ENCODE data around the gene BMAL1.

Gene BMAL1

DNA sequence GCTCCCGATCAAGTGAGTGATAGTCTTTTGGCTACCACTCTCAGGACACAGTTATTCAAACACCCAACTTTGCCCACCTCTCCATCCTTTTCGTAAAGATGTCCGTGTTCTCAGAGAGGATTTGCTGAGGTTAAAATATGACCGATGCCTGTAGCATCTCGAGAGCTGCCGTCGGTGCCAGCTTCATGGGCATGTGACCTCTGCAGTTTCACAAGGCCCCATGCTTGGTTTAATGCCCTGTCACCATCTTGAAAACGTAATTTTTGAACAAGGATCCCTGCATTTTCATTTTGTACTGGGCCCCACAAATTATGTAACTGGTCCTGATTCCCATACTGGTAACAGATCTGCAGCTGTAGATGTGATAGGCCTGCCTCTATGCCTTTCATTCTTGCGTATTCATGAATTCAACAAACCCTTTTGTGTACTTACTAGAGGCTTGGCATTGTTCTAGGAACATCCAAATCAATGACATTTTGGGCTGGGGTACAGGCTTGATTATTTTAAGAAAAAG, 85.1 kb downstream of the BMAL1 start:
- TF ChIP-seq ZNF565 (CRISPR knock-in tag; conservative IDR thresholded peaks at IDR 0.05; ENCODE audit: low read depth) (no peak), ZNF8 (CRISPR knock-in tag; IDR thresholded peaks at IDR 0.05) (no peak), POU6F1 (CRISPR knock-in tag; IDR thresholded peaks at IDR 0.05; ENCODE audit: borderline replicate concordance, low read depth) (no peak), ZNF70 (CRISPR knock-in tag; IDR thresholded peaks at IDR 0.05) (no peak), ZFP30 (CRISPR knock-in tag; IDR thresholded peaks at IDR 0.05) (no peak), PPARA (CRISPR knock-in tag; IDR thresholded peaks at IDR 0.05; ENCODE audit: borderline replicate concordance) (no peak)
- TF ChIP-seq, protein P1, sequence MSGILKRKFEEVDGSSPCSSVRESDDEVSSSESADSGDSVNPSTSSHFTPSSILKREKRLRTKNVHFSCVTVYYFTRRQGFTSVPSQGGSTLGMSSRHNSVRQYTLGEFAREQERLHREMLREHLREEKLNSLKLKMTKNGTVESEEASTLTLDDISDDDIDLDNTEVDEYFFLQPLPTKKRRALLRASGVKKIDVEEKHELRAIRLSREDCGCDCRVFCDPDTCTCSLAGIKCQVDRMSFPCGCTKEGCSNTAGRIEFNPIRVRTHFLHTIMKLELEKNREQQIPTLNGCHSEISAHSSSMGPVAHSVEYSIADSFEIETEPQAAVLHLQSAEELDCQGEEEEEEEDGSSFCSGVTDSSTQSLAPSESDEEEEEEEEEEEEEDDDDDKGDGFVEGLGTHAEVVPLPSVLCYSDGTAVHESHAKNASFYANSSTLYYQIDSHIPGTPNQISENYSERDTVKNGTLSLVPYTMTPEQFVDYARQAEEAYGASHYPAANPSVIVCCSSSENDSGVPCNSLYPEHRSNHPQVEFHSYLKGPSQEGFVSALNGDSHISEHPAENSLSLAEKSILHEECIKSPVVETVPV (CRISPR knock-in tag; IDR thresholded peaks at IDR 0.05) = no peak
- ATAC-seq = no peak

DNA sequence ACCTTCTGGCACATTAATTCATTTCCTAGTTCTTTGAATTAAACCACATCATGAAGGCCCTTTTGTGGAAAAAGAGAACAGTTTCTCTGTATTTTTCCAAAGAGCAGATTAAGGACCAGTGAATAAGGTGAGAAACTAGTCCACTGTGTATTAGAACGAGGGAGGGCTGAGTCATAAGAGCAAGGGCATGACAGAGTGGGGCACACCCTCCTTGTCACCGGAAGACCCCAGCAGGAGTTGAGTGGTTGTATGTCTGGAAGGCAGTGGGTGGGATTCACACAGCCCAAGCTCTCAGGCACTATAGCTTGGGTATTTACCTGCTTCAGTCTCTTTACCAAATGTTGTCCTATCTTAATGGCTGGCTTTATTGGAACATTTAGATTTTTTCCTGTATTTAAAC, 86.8 kb downstream of the BMAL1 start:
- no peak for ATAC-seq
- TF ChIP-seq POU6F1 (CRISPR knock-in tag; IDR thresholded peaks at IDR 0.05; ENCODE audit: borderline replicate concordance, low read depth) (no peak), ZNF8 (CRISPR knock-in tag; IDR thresholded peaks at IDR 0.05) (no peak), ARNTL (CRISPR knock-in tag; IDR thresholded peaks at IDR 0.05; ENCODE audit: borderline replicate concordance, low read depth) (no peak), ZNF565 (CRISPR knock-in tag; conservative IDR thresholded peaks at IDR 0.05; ENCODE audit: low read depth) (no peak), ZFP3 (CRISPR knock-in tag; IDR thresholded peaks at IDR 0.05) (no peak), SNAI2 (CRISPR knock-in tag; IDR thresholded peaks at IDR 0.05) (no peak), CSDC2 (CRISPR knock-in tag; IDR thresholded peaks at IDR 0.05) (no peak), BACH2 (CRISPR knock-in tag; IDR thresholded peaks at IDR 0.05; ENCODE audit: borderline replicate concordance) (no peak), RARB (CRISPR knock-in tag; IDR thresholded peaks at IDR 0.05) (no peak)
- TF ChIP-seq, protein P2, sequence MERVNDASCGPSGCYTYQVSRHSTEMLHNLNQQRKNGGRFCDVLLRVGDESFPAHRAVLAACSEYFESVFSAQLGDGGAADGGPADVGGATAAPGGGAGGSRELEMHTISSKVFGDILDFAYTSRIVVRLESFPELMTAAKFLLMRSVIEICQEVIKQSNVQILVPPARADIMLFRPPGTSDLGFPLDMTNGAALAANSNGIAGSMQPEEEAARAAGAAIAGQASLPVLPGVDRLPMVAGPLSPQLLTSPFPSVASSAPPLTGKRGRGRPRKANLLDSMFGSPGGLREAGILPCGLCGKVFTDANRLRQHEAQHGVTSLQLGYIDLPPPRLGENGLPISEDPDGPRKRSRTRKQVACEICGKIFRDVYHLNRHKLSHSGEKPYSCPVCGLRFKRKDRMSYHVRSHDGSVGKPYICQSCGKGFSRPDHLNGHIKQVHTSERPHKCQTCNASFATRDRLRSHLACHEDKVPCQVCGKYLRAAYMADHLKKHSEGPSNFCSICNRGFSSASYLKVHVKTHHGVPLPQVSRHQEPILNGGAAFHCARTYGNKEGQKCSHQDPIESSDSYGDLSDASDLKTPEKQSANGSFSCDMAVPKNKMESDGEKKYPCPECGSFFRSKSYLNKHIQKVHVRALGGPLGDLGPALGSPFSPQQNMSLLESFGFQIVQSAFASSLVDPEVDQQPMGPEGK (CRISPR knock-in tag; IDR thresholded peaks at IDR 0.05; ENCODE audit: borderline replicate concordance) = no peak

- TF ChIP-seq ZC3H10 (CRISPR knock-in tag; IDR thresholded peaks at IDR 0.05) = no peak
- TF ChIP-seq OSR1 (CRISPR knock-in tag; IDR thresholded peaks at IDR 0.05) = no peak
- TF ChIP-seq ZNF70 (CRISPR knock-in tag; IDR thresholded peaks at IDR 0.05) = no peak
- no peak for TF ChIP-seq GLIS3 (CRISPR knock-in tag; IDR thresholded peaks at IDR 0.05)
- TF ChIP-seq RARB (CRISPR knock-in tag; IDR thresholded peaks at IDR 0.05) = no peak
- no peak for TF ChIP-seq PPARA (CRISPR knock-in tag; IDR thresholded peaks at IDR 0.05; ENCODE audit: borderline replicate concordance)
- no peak for TF ChIP-seq ZNF8 (CRISPR knock-in tag; IDR thresholded peaks at IDR 0.05)
- TF ChIP-seq BACH2 (CRISPR knock-in tag; IDR thresholded peaks at IDR 0.05; ENCODE audit: borderline replicate concordance) = no peak
- TF ChIP-seq ZNF565 (CRISPR knock-in tag; conservative IDR thresholded peaks at IDR 0.05; ENCODE audit: low read depth) = no peak
- no peak for ATAC-seq
Observed at GRCh38 chr11:13366266-13367026, 88.9 kb downstream of the BMAL1 start.

DNA sequence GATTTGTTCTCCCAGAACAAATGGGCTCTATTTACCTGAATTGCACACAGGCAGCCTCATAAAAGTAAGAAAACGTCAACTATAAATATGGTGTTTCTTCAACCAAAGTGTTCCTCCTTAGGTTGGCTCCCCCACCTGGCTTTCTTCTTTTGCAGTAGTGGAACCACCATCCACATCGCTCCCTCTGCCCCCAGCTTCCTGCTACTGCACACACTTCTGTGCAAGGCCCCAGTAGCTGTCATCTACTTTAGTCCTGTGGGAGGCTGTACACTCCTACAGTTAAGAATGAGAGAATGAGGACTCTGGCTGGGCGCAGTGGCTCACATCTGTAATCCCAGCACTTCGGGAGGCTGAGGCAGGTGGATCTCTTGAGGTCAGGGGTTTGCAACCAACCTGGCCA, 89.5 kb downstream of the BMAL1 start:
- ATAC-seq = no peak
- TF ChIP-seq CREB5 (CRISPR knock-in tag; IDR thresholded peaks at IDR 0.05; ENCODE audit: low read depth) = no peak
- TF ChIP-seq ZC3H10 (CRISPR knock-in tag; IDR thresholded peaks at IDR 0.05) = no peak
- no peak for TF ChIP-seq GLIS3 (CRISPR knock-in tag; IDR thresholded peaks at IDR 0.05)
- TF ChIP-seq BACH2 (CRISPR knock-in tag; IDR thresholded peaks at IDR 0.05; ENCODE audit: borderline replicate concordance) = no peak
- TF ChIP-seq POU6F1 (CRISPR knock-in tag; IDR thresholded peaks at IDR 0.05; ENCODE audit: borderline replicate concordance, low read depth) = no peak
- no peak for TF ChIP-seq ESRRG (CRISPR knock-in tag; IDR thresholded peaks at IDR 0.05)
- TF ChIP-seq ISL1 (CRISPR knock-in tag; IDR thresholded peaks at IDR 0.05) = no peak
- TF ChIP-seq, protein P2 (CRISPR knock-in tag; IDR thresholded peaks at IDR 0.05; ENCODE audit: borderline replicate concordance) = no peak
- no peak for TF ChIP-seq OSR1 (CRISPR knock-in tag; IDR thresholded peaks at IDR 0.05)
- no peak for TF ChIP-seq PPARA (CRISPR knock-in tag; IDR thresholded peaks at IDR 0.05; ENCODE audit: borderline replicate concordance)
